ENCODE data around the gene EPRS1. TPM values are rescaled to one million over a fixed set of nuclear protein-coding genes. Genes with fewer than 3 reads are reported as not detected.
"Not testable (repeated sequence)": the region's sequence is repeated elsewhere in the genome, so short reads cannot be mapped to it uniquely, and the experiment has no call there.

Gene EPRS1
- total RNA-seq, 4 donors from 2014 or later, result 31.6 to 69.8 (median 51.9) TPM

DNA sequence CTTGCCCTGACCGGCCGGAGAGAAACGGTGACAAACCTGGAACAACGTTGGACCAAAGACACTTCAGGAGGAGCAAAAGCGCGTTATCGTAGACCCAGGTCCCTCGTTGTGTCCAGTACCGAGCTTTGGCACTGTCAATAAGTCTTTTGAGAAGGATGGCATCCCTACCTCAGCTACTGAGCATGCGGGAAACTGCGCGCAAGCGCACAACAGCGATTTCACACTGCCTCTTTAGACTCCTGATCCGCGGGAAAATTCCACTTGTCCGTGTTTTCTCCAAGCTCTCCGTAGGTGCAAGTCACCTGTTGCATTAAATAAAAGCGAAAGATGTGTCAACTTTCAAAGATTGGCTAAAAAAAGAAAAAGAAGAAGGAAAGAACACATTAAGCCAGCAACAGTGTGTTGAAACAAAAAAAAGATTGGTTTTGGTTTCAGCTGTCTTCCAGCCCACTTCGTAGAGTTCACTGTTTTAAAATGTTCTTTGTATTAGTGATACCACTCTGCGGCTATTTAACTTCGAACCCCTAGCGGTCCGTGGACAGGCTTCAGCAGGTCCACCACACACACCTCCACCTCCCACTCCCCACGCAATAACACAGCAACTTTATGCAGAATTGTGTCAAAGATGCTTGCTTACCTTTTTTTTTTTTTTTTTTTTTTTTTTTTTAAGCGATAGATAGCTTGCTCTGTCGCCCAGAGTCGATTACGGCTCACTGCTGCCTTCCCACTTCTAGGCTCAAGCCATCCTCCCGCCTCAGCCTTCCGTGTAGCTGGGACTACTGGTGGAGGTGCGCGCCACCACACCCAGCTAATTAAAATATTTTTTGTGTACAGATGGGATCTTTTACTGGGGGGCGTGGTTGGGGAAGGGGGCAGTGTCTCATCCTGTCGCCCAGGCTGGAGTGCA lies 43.6 kb upstream of the EPRS1 start, which contains the start of gene BPNT1:
BPNT1 (minus strand) TSS at position 139 of the 907 bp plus-strand sequence. CDS start 9,942 bp downstream, outside the sequence.
- intact Hi-C loops (cut with DNase I), result loop anchor here (10.0 kb wide), 1 partner anchor 45 kb away; the partner anchor contains the start of gene EPRS1
- Histone ChIP-seq H3K4me3 (peak within 1 kb of the TSS; percentile 33 to 74 (median 62)), H3K27ac (peak within 1 kb of the TSS; percentile 54 to 80 (median 76)), H3K4me1 (peaks cover 5 to 31% (median 15%) of the 10 kb centered on the region in 3 donors), H3K27me3 (no peaks in the 10 kb centered on the region), H3K36me3 (no peaks in the 10 kb centered on the region), H3K9me3 (no peaks in the 10 kb centered on the region)
- whole genome bisulfite sequencing, 2 donors, result 1 to 4% methylated on average over 25 to 31 of the region's 35 CpGs
- TF ChIP-seq, protein P1, sequence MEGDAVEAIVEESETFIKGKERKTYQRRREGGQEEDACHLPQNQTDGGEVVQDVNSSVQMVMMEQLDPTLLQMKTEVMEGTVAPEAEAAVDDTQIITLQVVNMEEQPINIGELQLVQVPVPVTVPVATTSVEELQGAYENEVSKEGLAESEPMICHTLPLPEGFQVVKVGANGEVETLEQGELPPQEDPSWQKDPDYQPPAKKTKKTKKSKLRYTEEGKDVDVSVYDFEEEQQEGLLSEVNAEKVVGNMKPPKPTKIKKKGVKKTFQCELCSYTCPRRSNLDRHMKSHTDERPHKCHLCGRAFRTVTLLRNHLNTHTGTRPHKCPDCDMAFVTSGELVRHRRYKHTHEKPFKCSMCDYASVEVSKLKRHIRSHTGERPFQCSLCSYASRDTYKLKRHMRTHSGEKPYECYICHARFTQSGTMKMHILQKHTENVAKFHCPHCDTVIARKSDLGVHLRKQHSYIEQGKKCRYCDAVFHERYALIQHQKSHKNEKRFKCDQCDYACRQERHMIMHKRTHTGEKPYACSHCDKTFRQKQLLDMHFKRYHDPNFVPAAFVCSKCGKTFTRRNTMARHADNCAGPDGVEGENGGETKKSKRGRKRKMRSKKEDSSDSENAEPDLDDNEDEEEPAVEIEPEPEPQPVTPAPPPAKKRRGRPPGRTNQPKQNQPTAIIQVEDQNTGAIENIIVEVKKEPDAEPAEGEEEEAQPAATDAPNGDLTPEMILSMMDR (IDR thresholded peaks at IDR 0.05), result peak in 2 of 6 experiments; percentile 11 to 51
- peak in 2 of 4 donors; percentile 50 to 71 for TF ChIP-seq POLR2A (IDR thresholded peaks at IDR 0.05)
- peak; percentile 54 for DNase-seq

DNA sequence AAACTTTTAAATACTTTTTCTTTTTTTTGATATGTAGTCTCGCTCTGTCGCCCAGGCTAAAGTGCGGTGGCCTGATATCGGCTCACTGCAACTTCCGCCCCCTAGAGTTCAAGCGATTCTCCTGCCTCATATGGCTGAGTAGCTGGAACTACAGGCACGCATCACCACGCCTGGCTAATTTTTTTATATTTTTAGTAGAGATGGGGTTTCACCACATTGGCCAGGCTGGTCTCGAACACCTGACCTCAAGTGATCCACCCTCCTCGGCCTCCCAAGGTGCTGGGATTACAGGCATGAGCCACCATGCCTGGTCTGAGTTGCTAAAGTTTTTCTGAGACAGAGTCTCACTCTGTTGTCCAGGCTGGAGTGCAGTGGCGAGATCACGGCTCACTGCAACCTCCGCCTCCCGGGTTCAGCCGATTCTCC lies 40.0 kb upstream of the EPRS1 start:
- intact Hi-C loops (cut with DNase I); DNase-seq; H3K4me3 ChIP-seq; H3K27me3 ChIP-seq; H3K27ac ChIP-seq; H3K9me3 ChIP-seq: not testable (repeated sequence)
- Histone ChIP-seq H3K4me1 (peaks cover 0 to 21% (median 9%) of the 10 kb centered on the region in 3 donors), H3K36me3 (peaks cover 0 to 12% (median 0%) of the 10 kb centered on the region in 3 donors)
- WGBS, 2 donors, result 91 to 94% methylated on average over 13 to 15 of the region's 15 CpGs

DNA sequence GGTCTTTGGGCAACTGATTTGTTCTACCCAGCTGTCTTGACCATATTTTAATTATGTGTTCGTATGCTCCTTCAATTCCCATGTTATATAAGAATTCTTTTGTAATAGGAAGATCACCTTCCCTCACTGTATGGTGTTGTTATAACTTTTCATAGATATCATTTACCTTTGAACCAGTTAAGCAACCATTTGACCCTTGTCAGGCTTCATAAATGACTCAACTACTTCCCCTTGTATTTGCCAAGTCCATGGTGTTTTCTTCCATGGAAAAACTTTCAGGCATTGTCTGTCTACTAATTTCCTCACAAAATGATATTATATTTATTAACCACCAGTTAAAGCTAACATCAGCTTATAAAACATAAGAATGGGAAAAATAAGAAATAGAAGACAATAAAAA lies 38.2 kb upstream of the EPRS1 start:
- no peak for DNase-seq
- 75 to 92% methylated on average over 1 of the region's 1 CpG for WGBS, 2 donors
- TF ChIP-seq, protein P1 (IDR thresholded peaks at IDR 0.05), result no peak
- no peak for TF ChIP-seq POLR2A (IDR thresholded peaks at IDR 0.05)

DNA sequence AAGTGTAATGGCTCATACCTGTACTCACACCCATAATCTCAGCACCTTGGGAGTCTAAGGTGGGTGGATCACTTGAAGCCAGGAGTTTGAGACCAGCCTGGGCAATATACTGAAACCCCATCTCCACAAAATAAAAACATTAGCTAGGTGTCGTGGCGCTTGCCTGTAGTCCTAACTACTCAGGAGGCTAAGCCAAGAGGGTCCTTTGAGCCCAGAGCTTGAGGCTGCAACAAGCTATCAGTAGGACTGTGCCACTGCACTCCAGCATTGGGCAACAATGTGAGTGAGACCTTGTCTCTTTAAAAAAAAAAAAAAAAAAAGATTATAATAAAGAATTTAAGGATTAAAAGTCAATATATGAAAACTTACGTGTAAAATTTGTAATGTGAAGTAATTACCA lies 31.6 kb upstream of the EPRS1 start:
- no peak for DNase-seq
- 89 to 94% methylated on average over 3 of the region's 3 CpGs for WGBS, 2 donors
- Histone ChIP-seq H3K4me1 (no peaks in the 10 kb centered on the region), H3K4me3 (no peak overlapping the region), H3K36me3 (peaks cover 0 to 50% (median 6%) of the 10 kb centered on the region in 3 donors), H3K9me3 (no peaks in the 10 kb centered on the region), H3K27ac (no peak overlapping the region), H3K27me3 (no peaks in the 10 kb centered on the region)
- TF ChIP-seq, protein P1 (IDR thresholded peaks at IDR 0.05), result no peak
- no peak for TF ChIP-seq POLR2A (IDR thresholded peaks at IDR 0.05)
- intact Hi-C loops (cut with DNase I), result no loop called here

More for the DNA sequence above, 38.2 kb upstream of the EPRS1 start:
- Histone ChIP-seq H3K4me3 (no peak overlapping the region), H3K27me3 (no peaks in the 10 kb centered on the region), H3K36me3 (peaks cover 0 to 12% (median 0%) of the 10 kb centered on the region in 3 donors), H3K27ac (no peak overlapping the region), H3K4me1 (peaks cover 0 to 18% (median 9%) of the 10 kb centered on the region in 3 donors), H3K9me3 (no peaks in the 10 kb centered on the region)
- intact Hi-C loops (cut with DNase I), result no loop called here

DNA sequence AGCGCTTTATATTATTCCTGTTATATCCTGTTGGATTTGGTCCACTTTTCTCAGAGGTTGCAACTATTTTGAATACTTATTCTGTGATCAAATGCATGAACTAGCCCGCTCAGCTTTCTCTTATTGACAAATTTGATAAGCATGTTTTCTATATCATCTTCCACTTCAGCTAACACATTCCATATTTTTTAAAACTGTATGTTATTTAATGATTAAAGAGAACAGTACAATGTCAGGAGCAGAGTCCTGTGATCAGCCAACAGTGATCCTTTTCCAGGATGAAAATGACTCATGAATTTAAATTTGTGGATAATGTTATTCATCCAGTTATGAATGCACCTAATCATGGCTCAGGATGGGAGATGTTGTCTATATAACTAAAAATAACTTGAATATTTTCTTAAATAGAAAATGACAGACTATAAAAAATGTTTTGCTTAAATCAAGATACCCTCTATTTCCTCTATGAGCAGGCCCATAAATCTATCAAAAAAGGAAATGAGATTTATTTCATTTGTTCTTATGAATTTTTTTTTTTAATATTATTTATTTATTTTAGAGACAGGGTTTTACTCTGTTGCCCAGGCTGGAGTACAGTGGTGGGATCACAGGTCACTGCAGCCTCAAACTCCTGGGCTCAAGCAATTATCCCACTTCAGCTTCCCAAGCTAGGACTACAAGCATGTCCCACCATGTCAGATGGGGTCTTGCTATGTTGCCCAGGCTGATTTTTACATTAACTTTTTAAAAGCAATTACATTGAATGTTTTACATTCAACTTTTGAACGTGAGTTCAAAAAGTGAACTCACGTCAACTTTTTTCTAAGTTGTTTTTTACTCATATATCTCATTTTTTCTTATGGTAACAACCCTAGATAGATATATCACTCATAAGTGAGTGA lies 30.8 kb upstream of the EPRS1 start:
- TF ChIP-seq, protein P1 (IDR thresholded peaks at IDR 0.05), result no peak
- TF ChIP-seq POLR2A (IDR thresholded peaks at IDR 0.05), result no peak

More for the DNA sequence above, 30.8 kb upstream of the EPRS1 start:
- H3K27ac ChIP-seq, result no peak overlapping the region
- no peaks in the 10 kb centered on the region for H3K4me1 ChIP-seq
- intact Hi-C loops (cut with DNase I), result no loop called here
- H3K9me3 ChIP-seq, result no peaks in the 10 kb centered on the region
- H3K4me3 ChIP-seq, result no peak overlapping the region
- WGBS, 2 donors, result 91 to 94% methylated on average over 4 of the region's 4 CpGs
- peaks cover 4 to 57% (median 10%) of the 10 kb centered on the region in 3 donors for H3K36me3 ChIP-seq
- H3K27me3 ChIP-seq, result no peaks in the 10 kb centered on the region
- no peak for DNase-seq
